MM.1S (cell line): Measurements from ENCODE around the gene SELENOV.

ENCODE experiments used
- DNase-seq: peaks from one replicate; pipeline ENCODE4 v3.0.0-alpha.2; 2015
- H2AFZ ChIP-seq: fragments of 300-600 bp; sonication (generic); 2 replicates; pipeline ENCODE4 v1.6.0; 2016; ENCODE audit warnings: antibody characterized with exemption, low read length
- H3F3A ChIP-seq: fragments of 300-600 bp; sonication (generic); 2 replicates; pipeline ENCODE4 v1.6.1; 2016; ENCODE audit warnings: mild to moderate bottlenecking, antibody characterized with exemption, low read length, moderate library complexity, mixed read lengths; ENCODE audit not compliant: insufficient read depth
- H3K27ac ChIP-seq: fragments of 300-600 bp; sonication (generic); 2 replicates; pipeline ENCODE4 v1.5.1; 2016; ENCODE audit warnings: mild to moderate bottlenecking, low read length
- H3K27me3 ChIP-seq: fragments of 300-600 bp; sonication (generic); replicated peaks from 2 replicates; pipeline ENCODE4 v1.6.0; 2016; ENCODE audit warnings: low read length; ENCODE audit not compliant: insufficient read depth
- H3K36me3 ChIP-seq: fragments of 300-600 bp; sonication (generic); replicated peaks from 2 replicates; pipeline ENCODE4 v1.6.1; 2016; ENCODE audit warnings: mild to moderate bottlenecking, low read length, mixed read lengths; ENCODE audit not compliant: insufficient read depth
- H3K4me1 ChIP-seq: fragments of 300-600 bp; sonication (generic); 2 replicates; pipeline ENCODE4 v1.6.1; 2016; ENCODE audit warnings: low read length, mixed read lengths
- H3K4me2 ChIP-seq: fragments of 300-600 bp; sonication (generic); 2 replicates; pipeline ENCODE4 v1.6.0; 2016; ENCODE audit warnings: low read depth, low read length
- H3K4me3 ChIP-seq: fragments of 300-600 bp; sonication (generic); 2 replicates; pipeline ENCODE4 v1.5.1; 2016; ENCODE audit warnings: low read length, mixed read lengths
- H3K79me2 ChIP-seq: fragments of 300-600 bp; sonication (generic); 2 replicates; pipeline ENCODE4 v1.6.1; 2016; ENCODE audit warnings: mixed run types, low read length, mixed read lengths
- H3K9ac ChIP-seq: fragments of 300-600 bp; sonication (generic); 2 replicates; pipeline ENCODE4 v1.6.1; 2016; ENCODE audit warnings: low read length, mixed read lengths
- H3K9me2 ChIP-seq: fragments of 300-600 bp; sonication (generic); replicated peaks from 2 replicates; pipeline ENCODE4 v1.6.1; 2016; ENCODE audit warnings: mild to moderate bottlenecking, low read length, mixed read lengths; ENCODE audit not compliant: insufficient read depth
- H3K9me3 ChIP-seq: fragments of 300-600 bp; sonication (generic); replicated peaks from 2 replicates; pipeline ENCODE4 v1.6.1; 2016; ENCODE audit warnings: mild to moderate bottlenecking, low read length, mixed read lengths; ENCODE audit not compliant: insufficient read depth
- H4K20me1 ChIP-seq: fragments of 300-600 bp; sonication (generic); 2 replicates; pipeline ENCODE4 v1.6.1; 2016; ENCODE audit warnings: mild to moderate bottlenecking, low read length, moderate library complexity, mixed read lengths; ENCODE audit not compliant: insufficient read depth
- EZH2 ChIP-seq: fragments of 300-600 bp; sonication (generic); optimal IDR thresholded peaks from 2 replicates; pipeline ENCODE3; 2017; ENCODE audit warnings: low read depth, mild to moderate bottlenecking, antibody characterized with exemption, low read length, mixed read lengths
- EZH2phosphoT487 ChIP-seq: fragments of 300-600 bp; sonication (generic); IDR thresholded peaks from 2 replicates; pipeline ENCODE4 v1.6.1; 2018; ENCODE audit warnings: antibody characterized with exemption, low read length
- TF ChIP-seq, protein P1 (sequence below): fragments of 300-600 bp; sonication (generic); IDR thresholded peaks from 2 replicates; pipeline ENCODE4 v1.5.1; 2016; ENCODE audit warnings: antibody characterized with exemption, low read length, mixed read lengths

Gene SELENOV

DNA sequence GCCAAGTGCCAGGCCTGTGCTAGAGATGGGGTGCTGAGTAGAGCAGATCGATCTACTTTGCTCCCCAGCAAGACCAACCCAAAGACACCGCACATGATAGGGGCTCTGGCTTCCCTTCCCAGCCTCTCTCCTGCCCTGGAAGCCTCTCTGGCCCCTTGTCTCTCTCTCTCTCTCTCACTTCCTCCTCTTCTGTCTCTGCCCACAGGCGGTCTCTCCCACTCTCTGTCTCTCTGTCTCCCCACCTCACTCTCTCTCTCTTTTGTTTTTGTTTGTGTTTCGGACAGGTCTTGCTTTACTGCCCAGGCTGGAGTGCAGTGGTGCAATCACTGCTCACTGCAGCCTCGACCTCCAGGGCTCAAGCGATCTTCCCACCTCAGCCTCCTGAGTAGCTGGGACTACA, 1.3 kb downstream of the SELENOV start:
- H3K4me3 ChIP-seq, result no peak overlapping the region
- peaks cover 53% of the 10 kb centered on the region for H3K27me3 ChIP-seq
- TF ChIP-seq EZH2, result no peak
- no peaks in the 10 kb centered on the region for H3K4me1 ChIP-seq
- DNase-seq, result no peak
- no peak overlapping the region for H2AFZ ChIP-seq
- no peaks in the 10 kb centered on the region for H3F3A ChIP-seq
- H3K9ac ChIP-seq, result no peak overlapping the region
- no peak overlapping the region; the same call in 1 of the 2 replicates for H3K4me2 ChIP-seq
- H4K20me1 ChIP-seq, result no peaks in the 10 kb centered on the region
- H3K79me2 ChIP-seq, result no peaks in the 10 kb centered on the region
- no peaks in the 10 kb centered on the region for H3K9me3 ChIP-seq
- no peak overlapping the region for H3K27ac ChIP-seq
- no peaks in the 10 kb centered on the region for H3K9me2 ChIP-seq
- H3K36me3 ChIP-seq, result no peaks in the 10 kb centered on the region

DNA sequence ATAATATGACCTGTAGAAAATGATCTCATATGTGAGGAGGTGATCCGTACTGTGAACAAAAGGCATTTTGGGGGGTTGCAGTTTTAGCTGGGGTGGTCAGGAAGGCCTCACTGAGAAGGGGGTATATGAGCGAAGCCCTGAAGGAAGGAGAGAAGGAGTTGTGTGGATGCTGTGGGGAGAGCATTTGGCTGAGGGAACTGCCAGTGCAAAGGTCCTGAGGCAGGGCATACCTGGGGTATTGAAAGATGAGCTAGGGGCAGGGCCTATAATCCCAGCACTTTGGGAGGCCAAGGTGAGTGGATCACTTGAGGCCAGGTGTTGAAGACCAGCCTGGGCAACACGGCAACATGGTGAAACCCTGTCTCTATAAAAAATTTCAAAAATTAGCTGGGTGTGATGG, 2.5 kb downstream of the SELENOV start:
- Histone ChIP-seq H3K27ac (no peak overlapping the region), H3K4me3 (no peak overlapping the region), H3K36me3 (no peaks in the 10 kb centered on the region), H4K20me1 (no peaks in the 10 kb centered on the region), H3K4me2 (no peak overlapping the region), H3K27me3 (peaks cover 47% of the 10 kb centered on the region), H3K9ac (no peak overlapping the region), H3K79me2 (no peaks in the 10 kb centered on the region), H3K9me2 (no peaks in the 10 kb centered on the region), H2AFZ (no peak overlapping the region), H3K4me1 (no peaks in the 10 kb centered on the region), H3F3A (no peaks in the 10 kb centered on the region), H3K9me3 (no peaks in the 10 kb centered on the region)
- no peak for DNase-seq
- TF ChIP-seq EZH2phosphoT487 (no peak), EZH2 (no peak)
- TF ChIP-seq, protein P1, sequence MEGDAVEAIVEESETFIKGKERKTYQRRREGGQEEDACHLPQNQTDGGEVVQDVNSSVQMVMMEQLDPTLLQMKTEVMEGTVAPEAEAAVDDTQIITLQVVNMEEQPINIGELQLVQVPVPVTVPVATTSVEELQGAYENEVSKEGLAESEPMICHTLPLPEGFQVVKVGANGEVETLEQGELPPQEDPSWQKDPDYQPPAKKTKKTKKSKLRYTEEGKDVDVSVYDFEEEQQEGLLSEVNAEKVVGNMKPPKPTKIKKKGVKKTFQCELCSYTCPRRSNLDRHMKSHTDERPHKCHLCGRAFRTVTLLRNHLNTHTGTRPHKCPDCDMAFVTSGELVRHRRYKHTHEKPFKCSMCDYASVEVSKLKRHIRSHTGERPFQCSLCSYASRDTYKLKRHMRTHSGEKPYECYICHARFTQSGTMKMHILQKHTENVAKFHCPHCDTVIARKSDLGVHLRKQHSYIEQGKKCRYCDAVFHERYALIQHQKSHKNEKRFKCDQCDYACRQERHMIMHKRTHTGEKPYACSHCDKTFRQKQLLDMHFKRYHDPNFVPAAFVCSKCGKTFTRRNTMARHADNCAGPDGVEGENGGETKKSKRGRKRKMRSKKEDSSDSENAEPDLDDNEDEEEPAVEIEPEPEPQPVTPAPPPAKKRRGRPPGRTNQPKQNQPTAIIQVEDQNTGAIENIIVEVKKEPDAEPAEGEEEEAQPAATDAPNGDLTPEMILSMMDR, result no peak

DNA sequence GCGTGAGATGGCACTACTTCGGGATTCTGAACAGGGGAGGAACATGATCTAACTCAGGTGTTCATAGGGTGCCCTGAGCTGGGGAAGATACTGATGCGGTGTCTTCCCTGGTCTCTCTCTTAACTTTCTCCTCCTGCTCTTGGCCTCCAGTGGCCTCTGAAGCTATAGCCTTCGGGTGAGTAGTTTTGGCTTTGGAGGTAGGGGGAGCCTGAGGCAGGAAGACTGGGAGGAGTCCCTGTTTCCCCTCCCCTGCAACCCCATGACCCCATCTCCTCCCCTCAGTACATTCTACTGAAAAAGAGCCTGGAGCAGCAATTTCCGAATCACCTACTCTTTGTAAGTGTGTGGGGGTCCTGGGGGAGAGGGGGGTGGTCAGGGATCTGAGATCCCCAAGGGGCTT, 3.5 kb downstream of the SELENOV start:
- peaks cover 37% of the 10 kb centered on the region for H3K27me3 ChIP-seq

DNA sequence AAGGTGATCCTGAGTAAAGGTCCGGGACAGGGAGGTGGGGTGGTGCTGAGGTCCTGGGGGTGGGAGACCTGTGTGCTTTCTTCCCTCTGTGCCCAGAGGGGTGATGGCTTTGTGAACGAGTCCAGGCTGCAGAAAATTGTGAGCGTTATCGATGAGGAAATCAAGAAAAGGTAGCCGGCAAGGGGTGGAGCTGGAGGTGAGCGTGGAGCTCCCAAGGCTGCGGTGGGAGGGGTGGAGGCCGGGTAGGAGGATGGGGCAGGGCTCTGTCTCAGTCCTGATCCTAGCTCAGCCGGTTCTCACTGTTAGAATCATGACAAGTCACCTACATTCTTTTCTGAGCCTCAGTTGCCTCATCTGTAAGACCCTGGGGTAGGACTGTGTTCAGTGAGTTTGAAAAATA, 4.0 kb downstream of the SELENOV start:
- Histone ChIP-seq H3K4me3 (no peak overlapping the region), H3F3A (no peaks in the 10 kb centered on the region), H3K9me3 (no peaks in the 10 kb centered on the region), H3K27me3 (peaks cover 32% of the 10 kb centered on the region), H3K9ac (no peak overlapping the region), H3K4me1 (no peaks in the 10 kb centered on the region), H4K20me1 (no peaks in the 10 kb centered on the region), H3K79me2 (no peaks in the 10 kb centered on the region), H3K27ac (no peak overlapping the region), H3K4me2 (no peak overlapping the region), H3K36me3 (no peaks in the 10 kb centered on the region), H3K9me2 (no peaks in the 10 kb centered on the region), H2AFZ (no peak overlapping the region)
- DNase-seq, result no peak
- TF ChIP-seq, protein P1, result no peak
- no peak for TF ChIP-seq EZH2phosphoT487
- TF ChIP-seq EZH2, result no peak

More for the DNA sequence above, 3.5 kb downstream of the SELENOV start:
- DNase-seq, result no peak
- Histone ChIP-seq H3K9ac (no peak overlapping the region), H3F3A (no peaks in the 10 kb centered on the region), H3K9me2 (no peaks in the 10 kb centered on the region), H3K79me2 (no peaks in the 10 kb centered on the region), H3K9me3 (no peaks in the 10 kb centered on the region), H4K20me1 (no peaks in the 10 kb centered on the region), H3K36me3 (no peaks in the 10 kb centered on the region), H3K4me2 (no peak overlapping the region), H3K4me1 (no peaks in the 10 kb centered on the region), H2AFZ (no peak overlapping the region), H3K4me3 (no peak overlapping the region), H3K27ac (no peak overlapping the region)
- TF ChIP-seq EZH2 (no peak), EZH2phosphoT487 (no peak)
- TF ChIP-seq, protein P1, result no peak
